SH-SY5Y (cell line): ENCODE data around the gene KRT86.
A peak's percentile ranks its signal among the peaks of the same experiment; 100 is the strongest.

Source experiments
- GATA2 ChIP-seq: IDR thresholded peaks from 2 replicates; pipeline ENCODE4 v1.6.1; 2011; ENCODE audit warnings: mild to moderate bottlenecking, low read depth, low read length
- GATA3 ChIP-seq: IDR thresholded peaks from 2 replicates; pipeline ENCODE4 v1.6.1; 2011; ENCODE audit warnings: low read depth, mild to moderate bottlenecking, low read length, moderate library complexity

Gene KRT86

GRCh38 chr12:52327052-52327829 is 52.8 kb downstream of the KRT86 start:
- no peak for TF ChIP-seq GATA2
- TF ChIP-seq GATA3 = no peak

DNA sequence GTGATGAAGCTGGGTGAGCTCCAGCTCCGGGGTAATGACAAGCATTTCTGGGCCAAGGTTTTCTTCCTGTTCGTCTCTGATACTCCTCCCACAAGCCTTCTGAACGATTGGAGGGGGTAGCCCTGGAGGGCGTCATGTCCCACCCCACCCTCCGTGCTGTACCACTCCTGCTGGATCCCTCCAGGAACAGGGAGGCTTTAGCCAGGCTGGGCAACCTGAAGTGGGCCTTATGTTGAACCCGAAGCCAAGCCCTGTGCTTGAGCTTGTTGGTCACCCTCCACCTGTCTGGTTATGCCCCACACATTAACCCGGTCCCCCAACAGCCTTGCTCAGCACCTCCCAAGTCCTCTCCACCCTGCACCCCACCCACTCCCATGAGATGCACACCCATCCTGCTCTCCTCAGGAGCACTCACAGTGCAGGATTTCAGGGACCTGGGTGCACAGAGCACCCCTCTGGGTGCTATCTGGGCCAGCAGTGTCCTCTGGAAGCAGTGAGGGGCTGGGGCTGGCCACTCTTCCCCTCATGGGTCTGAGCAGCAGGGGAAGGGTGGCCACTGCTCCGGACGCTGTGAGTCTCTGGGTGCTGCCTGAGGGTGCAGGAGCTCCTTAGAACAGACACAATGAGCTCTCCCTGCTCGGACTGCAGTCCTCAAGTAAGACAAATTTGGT is 53.5 kb downstream of the KRT86 start:
- TF ChIP-seq GATA3 (no peak), GATA2 (no peak)

GRCh38 chr12:52331039-52331438 is 56.6 kb downstream of the KRT86 start:
- no peak for TF ChIP-seq GATA3
- no peak for TF ChIP-seq GATA2

DNA sequence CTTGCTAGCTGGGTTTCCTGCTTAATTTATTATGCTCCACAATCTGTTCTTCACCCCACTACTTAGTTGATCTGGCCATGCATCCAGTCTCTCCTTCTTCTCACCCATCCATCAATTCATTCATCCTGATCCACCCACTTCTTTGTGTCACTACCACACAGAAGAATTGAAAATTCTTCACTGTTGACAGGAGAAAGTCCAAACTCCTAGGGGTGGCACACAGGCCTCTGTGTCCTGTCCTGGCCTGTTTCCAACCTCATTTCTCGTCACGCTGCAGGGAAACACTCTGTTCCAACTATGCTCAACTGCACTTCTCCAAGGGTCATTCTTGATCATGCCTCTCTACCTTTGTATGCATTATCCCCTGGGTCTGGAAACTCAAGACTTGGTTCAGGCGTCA is 57.4 kb downstream of the KRT86 start:
- TF ChIP-seq GATA2 (no peak), GATA3 (no peak)

DNA sequence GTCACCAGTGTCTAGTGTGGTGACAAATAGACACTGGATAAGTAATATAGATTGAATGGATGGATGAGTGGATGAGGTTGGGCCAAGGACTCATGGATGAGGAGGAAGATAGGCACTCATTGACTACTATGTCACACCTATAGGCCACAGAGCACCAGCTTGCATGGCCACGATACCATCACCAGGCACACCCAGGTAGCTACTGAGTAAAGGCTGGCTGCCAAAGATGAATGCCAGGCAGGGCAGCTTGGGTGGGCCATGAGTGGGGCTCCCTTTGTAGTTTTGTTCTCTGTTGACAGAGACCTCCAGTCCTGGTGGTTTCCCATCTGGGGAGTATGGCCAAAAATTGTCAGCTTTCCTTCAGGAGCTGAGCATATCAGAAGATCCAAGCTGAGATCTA is 57.9 kb downstream of the KRT86 start:
- TF ChIP-seq GATA2 = no peak
- no peak for TF ChIP-seq GATA3

DNA sequence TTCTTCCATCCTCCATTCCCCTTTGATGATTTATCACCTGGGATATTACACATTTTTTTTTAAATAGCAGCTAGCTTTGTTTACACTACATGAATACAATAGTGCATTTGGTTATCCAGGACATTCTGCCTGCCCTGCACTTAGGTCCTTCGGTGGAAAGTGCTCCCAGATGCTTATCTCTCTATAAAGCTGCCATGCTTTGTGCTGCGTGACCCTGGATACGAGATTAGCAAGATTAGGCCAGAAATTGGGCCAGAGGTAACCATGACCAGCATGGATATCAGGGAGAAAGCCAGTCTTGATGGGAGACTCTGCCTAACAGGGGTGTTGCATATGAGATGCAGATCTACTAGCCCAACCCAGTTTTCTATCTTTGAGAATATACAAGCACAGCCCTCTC is 58.9 kb downstream of the KRT86 start:
- peak; percentile 97 for TF ChIP-seq GATA2
- TF ChIP-seq GATA3 = peak; percentile 91

GRCh38 chr12:52334185-52334584 is 59.7 kb downstream of the KRT86 start:
- TF ChIP-seq GATA3 = no peak
- no peak for TF ChIP-seq GATA2

DNA sequence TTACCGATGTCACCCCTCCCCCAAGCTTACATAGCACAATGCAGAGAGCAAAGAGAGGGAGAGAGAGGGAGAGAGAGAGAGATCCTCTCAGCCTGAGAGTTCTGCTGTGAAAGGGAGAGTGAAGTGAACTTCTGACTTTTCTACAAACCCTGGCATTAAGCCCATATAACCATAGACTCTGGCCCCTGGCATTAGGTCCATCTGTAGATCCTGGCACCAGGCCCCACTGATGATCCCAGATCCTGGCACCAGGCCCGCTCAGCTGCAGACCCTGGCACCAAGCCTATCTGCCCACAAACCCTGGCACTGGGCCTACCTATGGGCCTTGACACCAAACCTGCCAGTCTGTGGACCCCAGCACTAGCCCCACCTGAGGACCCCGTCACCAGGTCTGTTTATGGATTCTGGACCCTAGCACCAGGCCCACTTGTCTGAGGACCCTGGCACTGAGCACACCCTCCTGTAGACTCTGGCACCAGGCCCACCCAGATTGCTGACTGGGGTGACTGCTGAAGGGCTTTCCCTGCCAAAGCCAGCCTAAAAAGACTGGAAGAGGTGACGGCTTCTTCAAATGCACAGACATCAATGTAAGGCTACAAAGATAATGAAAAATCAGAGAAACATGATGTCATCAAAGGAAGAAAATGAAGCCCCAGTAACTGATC is 61.3 kb downstream of the KRT86 start:
- TF ChIP-seq GATA2 = peak; percentile 92
- TF ChIP-seq GATA3 = no peak

DNA sequence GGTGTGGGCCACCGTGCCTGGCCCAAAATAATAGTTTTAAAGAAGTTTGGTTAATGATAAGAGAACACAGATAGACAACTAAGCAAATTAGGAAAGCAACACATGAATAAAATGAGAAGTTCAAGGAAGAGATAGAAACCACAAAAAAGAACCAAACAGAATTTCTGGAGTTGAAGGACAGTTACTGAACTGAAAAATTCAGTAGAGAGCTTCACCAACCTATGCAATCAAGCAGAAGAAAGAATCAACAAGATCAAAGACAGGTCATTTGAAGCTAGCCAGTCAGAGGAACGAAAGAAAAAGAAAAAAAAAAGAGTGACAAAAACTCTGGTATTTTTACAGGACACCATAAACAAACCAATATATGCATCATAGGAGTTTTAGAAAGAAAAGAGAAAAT is 62.2 kb downstream of the KRT86 start:
- TF ChIP-seq GATA3 (no peak), GATA2 (no peak)

GRCh38 chr12:52337054-52337453 is 62.6 kb downstream of the KRT86 start:
- TF ChIP-seq GATA2 (no peak), GATA3 (no peak)

DNA sequence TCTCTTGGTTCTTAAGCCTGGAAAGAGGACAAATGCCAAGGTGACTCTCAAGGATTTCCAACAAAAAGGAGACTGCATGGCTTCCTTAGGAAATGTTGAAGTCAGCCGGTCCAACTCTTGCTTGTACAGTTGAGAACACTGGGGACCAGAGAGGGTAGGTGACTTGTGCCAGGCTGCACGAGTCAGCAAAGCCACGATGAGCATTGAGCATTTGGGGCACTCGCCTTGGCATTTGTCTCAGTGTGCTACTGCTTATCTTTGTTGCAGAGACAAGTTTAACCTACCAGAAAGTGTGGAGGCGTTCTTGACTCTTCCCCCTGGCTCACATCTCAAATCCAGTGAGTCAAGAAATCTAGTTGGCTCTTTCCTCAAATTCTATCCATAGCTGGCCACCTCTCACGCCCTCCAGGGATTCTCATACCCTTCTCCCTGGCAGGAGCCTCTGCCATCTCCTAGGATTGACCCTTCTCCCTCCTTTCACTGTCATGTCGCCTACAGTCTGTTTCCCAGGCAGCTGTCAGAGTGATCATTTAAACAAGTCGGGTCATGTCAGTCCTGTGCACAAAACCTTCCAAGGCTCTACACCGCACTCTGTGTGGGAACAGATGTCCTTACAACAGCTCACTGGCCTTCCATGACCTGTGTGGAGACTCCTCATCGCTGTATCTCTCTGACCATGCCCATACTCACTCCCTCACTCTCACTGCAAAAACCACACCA is 64.0 kb downstream of the KRT86 start:
- TF ChIP-seq GATA2 (no peak), GATA3 (no peak)

- TF ChIP-seq GATA2 = no peak
- TF ChIP-seq GATA3 = no peak
Measured at GRCh38 chr12:52341066-52341580, 66.7 kb downstream of the KRT86 start.

DNA sequence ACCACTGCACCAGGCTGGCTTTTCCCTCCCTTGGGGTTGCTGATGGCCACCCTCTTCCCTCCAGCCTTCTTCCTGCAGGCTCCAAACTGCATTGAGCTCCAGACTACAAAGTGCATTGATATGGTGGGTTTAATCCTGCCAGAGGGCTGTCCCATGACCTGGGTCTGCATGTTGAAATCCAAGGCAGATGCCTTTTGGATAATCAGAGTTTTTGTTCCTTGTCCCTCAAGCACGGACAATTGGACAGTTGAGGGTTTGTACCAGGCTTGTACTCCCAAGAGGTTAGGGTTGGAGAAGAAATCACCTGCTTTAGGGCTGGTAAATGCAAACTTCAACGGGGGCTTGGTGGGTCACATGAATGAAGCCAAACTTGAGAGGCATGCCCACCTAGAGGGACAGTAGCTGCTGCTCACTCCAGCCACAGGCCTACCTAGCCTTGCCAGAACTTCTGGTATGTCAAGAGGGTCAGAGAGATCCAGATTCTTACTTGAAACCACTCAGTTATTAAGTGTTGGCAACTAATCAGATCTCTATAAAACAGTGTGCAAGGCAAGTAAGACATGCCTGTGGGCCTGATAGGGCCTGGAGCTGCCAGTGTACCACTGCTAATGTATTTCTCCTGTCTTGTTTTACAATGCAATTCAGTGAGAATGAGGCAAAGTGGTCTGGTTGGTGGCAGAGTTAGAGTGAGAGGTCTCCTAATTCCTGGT is 68.5 kb downstream of the KRT86 start:
- TF ChIP-seq GATA3 = no peak
- TF ChIP-seq GATA2 = no peak
